DND-41 (cell line): Measurements from ENCODE around the gene PRKACA.

Experiments used
- EZH2 ChIP-seq: IDR thresholded peaks from 3 replicates; pipeline ENCODE4 v1.6.1; 2012; ENCODE audit warnings: borderline replicate concordance, low read depth, mild to moderate bottlenecking, moderate library complexity, low read length, inconsistent platforms; ENCODE audit not compliant: severe bottlenecking
- TF ChIP-seq, protein P1 (sequence below): IDR thresholded peaks from 2 replicates; pipeline ENCODE4 v1.5.1; 2012; ENCODE audit warnings: borderline replicate concordance, low read length, moderate library complexity, mild to moderate bottlenecking; ENCODE audit not compliant: poor library complexity, severe bottlenecking; ENCODE audit errors: extremely low read depth

- no peak for TF ChIP-seq EZH2
- TF ChIP-seq, protein P1, sequence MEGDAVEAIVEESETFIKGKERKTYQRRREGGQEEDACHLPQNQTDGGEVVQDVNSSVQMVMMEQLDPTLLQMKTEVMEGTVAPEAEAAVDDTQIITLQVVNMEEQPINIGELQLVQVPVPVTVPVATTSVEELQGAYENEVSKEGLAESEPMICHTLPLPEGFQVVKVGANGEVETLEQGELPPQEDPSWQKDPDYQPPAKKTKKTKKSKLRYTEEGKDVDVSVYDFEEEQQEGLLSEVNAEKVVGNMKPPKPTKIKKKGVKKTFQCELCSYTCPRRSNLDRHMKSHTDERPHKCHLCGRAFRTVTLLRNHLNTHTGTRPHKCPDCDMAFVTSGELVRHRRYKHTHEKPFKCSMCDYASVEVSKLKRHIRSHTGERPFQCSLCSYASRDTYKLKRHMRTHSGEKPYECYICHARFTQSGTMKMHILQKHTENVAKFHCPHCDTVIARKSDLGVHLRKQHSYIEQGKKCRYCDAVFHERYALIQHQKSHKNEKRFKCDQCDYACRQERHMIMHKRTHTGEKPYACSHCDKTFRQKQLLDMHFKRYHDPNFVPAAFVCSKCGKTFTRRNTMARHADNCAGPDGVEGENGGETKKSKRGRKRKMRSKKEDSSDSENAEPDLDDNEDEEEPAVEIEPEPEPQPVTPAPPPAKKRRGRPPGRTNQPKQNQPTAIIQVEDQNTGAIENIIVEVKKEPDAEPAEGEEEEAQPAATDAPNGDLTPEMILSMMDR, result no peak
Observed at GRCh38 chr19:14141041-14141440, 23.5 kb upstream of the PRKACA start.
